Endothelial cell of umbilical vein (primary cell): ENCODE results near the gene FOXD4L3. TPM values are rescaled to one million over a fixed set of nuclear protein-coding genes. Genes with fewer than 3 reads are reported as not detected.
"Not testable (repeated sequence)": the region's sequence is repeated elsewhere in the genome, so short reads cannot be mapped to it uniquely, and the experiment has no call there.

Experiments used
- Bru-seq: library from RNA; stranded (reverse); fragments of 400-500 nt; gene quantifications from one replicate; lab custom pipeline; 2021; lab: Mats Ljungman, UMichigan
- BruChase-seq, 2 experiments: library from RNA; stranded (reverse); fragments of 400-500 nt; gene quantifications; one replicate each; lab custom pipeline; 2021; lab: Mats Ljungman, UMichigan
- BruUV-seq: library from RNA; stranded (reverse); fragments of 400-500 nt; replicated peaks from 2 replicates; lab custom pipeline; 2021; lab: Mats Ljungman, UMichigan
- CTCF ChIA-PET: fragments of 300-600, 350-600 bp; sonication (Branson Sonifier 250); formaldehyde crosslinking; loops from one replicate; lab custom pipeline; 2021; ENCODE audit warnings: antibody characterized with exemption, inconsistent platforms; lab: Charles Lee
- POLR2A ChIA-PET: fragments of 300-600, 350-600 bp; sonication (Branson Sonifier 250); formaldehyde crosslinking; loops from one replicate; lab custom pipeline; 2021; ENCODE audit warnings: antibody characterized with exemption, inconsistent platforms; lab: Charles Lee
- DNase-seq: peaks from one replicate; pipeline ENCODE4 v3.0.0-alpha.2; 2011; ENCODE audit warnings: low read depth, low spot score
- FAIRE-seq: peaks from 2 replicates; lab custom pipeline; 2011; peaks lifted over from hg19 to GRCh38; lab: Jason Lieb, UNC
- H2AFZ ChIP-seq: 2 replicates; pipeline ENCODE4 v1.6.0; 2012; ENCODE audit warnings: low read depth, low read length, control low read depth, inconsistent platforms
- H3K27ac ChIP-seq: 2 replicates; pipeline ENCODE4 v1.5.1; 2011; ENCODE audit warnings: low read depth, mild to moderate bottlenecking, control low read depth, low read length, moderate library complexity; ENCODE audit not compliant: insufficient read depth
- H3K27me3 ChIP-seq, 2 experiments: 2 replicates each; pipeline versions ENCODE4 v1.6.0 to v1.6.1; 2011; ENCODE audit warnings: low read length in 2 of 2, mixed read lengths in 1 of 2; ENCODE audit not compliant: control insufficient read depth in 2 of 2, insufficient read depth in 2 of 2
- H3K36me3 ChIP-seq, 2 experiments: 2 replicates in 1 of 2; 3 replicates in 1 of 2; pipeline ENCODE4 v1.5.1; 2011; ENCODE audit warnings: low read length in 2 of 2, mild to moderate bottlenecking in 1 of 2, moderate library complexity in 1 of 2; ENCODE audit not compliant: control insufficient read depth in 2 of 2, insufficient read depth in 2 of 2; ENCODE audit errors: extremely low read depth in 1 of 2
- H3K4me1 ChIP-seq: 3 replicates; pipeline ENCODE4 v1.5.1; 2011; ENCODE audit warnings: mild to moderate bottlenecking, low read length; ENCODE audit not compliant: control insufficient read depth, insufficient read depth; ENCODE audit errors: extremely low read depth
- H3K4me2 ChIP-seq: 2 replicates; pipeline ENCODE4 v1.6.1; 2011; ENCODE audit warnings: low read length, control low read depth, mixed read lengths; ENCODE audit not compliant: insufficient read depth
- H3K4me3 ChIP-seq, 3 experiments: fragments of 200-600 bp in 1 of 3; sonication (generic), shearing (Covaris generic) in 1 of 3; replicated peaks in 1 of 3; 2 replicates each; pipeline ENCODE4 v1.5.1; 2011 to 2016; ENCODE audit warnings: control low read depth in 3 of 3, low read length in 3 of 3, mild to moderate bottlenecking in 2 of 3, inconsistent platforms in 1 of 3, low read depth in 1 of 3, moderate library complexity in 1 of 3; ENCODE audit not compliant: insufficient read depth in 1 of 3
- H3K79me2 ChIP-seq: 2 replicates; pipeline ENCODE4 v1.6.0; 2012; ENCODE audit warnings: low read length, inconsistent platforms; ENCODE audit not compliant: control insufficient read depth, insufficient read depth
- H3K9ac ChIP-seq: replicated peaks from 2 replicates; pipeline ENCODE3; 2011; ENCODE audit warnings: low read length, control low read depth; ENCODE audit not compliant: insufficient read depth; ENCODE audit errors: extremely low read depth
- H3K9me1 ChIP-seq: replicated peaks from 3 replicates; pipeline ENCODE4 v1.6.0; 2011; ENCODE audit warnings: mild to moderate bottlenecking, low read length; ENCODE audit not compliant: control insufficient read depth, insufficient read depth; ENCODE audit errors: extremely low read depth
- H3K9me3 ChIP-seq: replicated peaks from 2 replicates; pipeline ENCODE4 v1.5.1; 2012; ENCODE audit warnings: low read length, inconsistent platforms; ENCODE audit not compliant: control insufficient read depth, insufficient read depth
- H4K20me1 ChIP-seq: replicated peaks from 2 replicates; pipeline ENCODE3; 2011; ENCODE audit warnings: mild to moderate bottlenecking, low read length; ENCODE audit not compliant: control insufficient read depth, insufficient read depth; ENCODE audit errors: extremely low read depth
- dilution Hi-C: fragments of 300-500 bp; cut with MboI; formaldehyde crosslinking; loops from one replicate; pipeline ENCODE4 v1.15.0; 2019; ENCODE audit warnings: low sequenced_read_pairs; ENCODE audit not compliant: extremely low pct_ligation_motif_present
- intact Hi-C: fragments of 100-400 bp; cut with micrococcal nuclease; formaldehyde crosslinking; loops from one replicate; pipeline ENCODE4 v1.10.0; 2022
- long read RNA-seq: library from polyadenylated mRNA; stranded (forward); transcript quantifications from one replicate; pipeline ENCODE4 v2.0.0, GENCODE V29; 2021
- polyA minus RNA-seq, 3 experiments: library from RNA; depleted of rRNA, polyadenylated mRNA; stranded (reverse); fragments of >200 nt; gene quantifications; 1 replicate in 1 of 3; 2 replicates in 2 of 3; pipeline ENCODE4 v1.2.3, GENCODE V29; 2011
- polyA plus RNA-seq, 4 experiments: library from polyadenylated mRNA; depleted of rRNA in 3 of 4; stranded (reverse) in 3 of 4; unstranded in 1 of 4; fragments of >200 nt; gene quantifications; 2 replicates each; pipeline versions ENCODE4 v1.2.1 to v1.2.3, GENCODE V29; 2011 to 2012; ENCODE audit warnings: missing spikeins in 1 of 4
- total RNA-seq: library from RNA; stranded (reverse); gene quantifications from 2 replicates; pipeline ENCODE4 v1.2.3, GENCODE V29; 2021

Gene FOXD4L3
- total RNA-seq: not detected in 2 replicates
- polyA plus RNA-seq: not detected in 2 replicates
- polyA plus RNA-seq (2011; cell fraction: cytosol; rRNA removed): not detected in 2 replicates
- not detected in 2 replicates for polyA plus RNA-seq (2011; cell fraction: nucleus; rRNA removed)
- polyA plus RNA-seq (2012): not detected in 2 replicates
- polyA minus RNA-seq: 0.22 TPM in 1 of 2 replicates, not detected in the other
- polyA minus RNA-seq (2011; cell fraction: cytosol; rRNA and poly(A)+ RNA removed): not detected
- 0.53 TPM in 1 of 2 replicates, not detected in the other for polyA minus RNA-seq (2011; cell fraction: nucleus; rRNA and poly(A)+ RNA removed)
- Bru-seq, nascent RNA: percentile 27 among the genes with signal in this experiment
- percentile 17 among the genes with signal in this experiment for BruChase-seq, experiment 1, labeled RNA remaining after a 6-hour chase
- percentile 31 among the genes with signal in this experiment for BruChase-seq, experiment 2, labeled RNA remaining after a 2-hour chase
- long read RNA-seq: 0 reads

DNA sequence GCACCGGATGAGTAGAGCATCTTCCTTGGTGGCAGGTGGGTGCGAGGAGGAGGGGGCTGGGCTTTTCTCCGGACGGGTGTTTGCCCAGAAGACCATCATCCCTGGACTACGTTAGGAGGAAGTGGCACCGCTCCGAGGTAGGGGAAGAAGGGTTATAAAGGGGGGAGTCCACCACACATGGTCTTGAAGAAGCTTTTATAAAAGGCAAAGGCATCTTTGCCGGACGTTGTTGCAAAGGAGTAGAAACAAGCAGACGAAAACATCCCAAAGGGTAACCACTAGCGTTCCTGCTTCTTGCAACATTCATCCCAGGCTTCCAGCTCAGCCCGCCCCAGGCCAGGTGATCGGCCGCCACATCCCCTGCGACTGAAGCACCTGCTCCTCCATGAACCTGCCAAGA is at the start of gene FOXD4L3:
Gene FOXD4L3, plus strand, starts transcription at position 301 of the 400 bp plus-strand sequence. Its CDS starts 85 bp downstream, at position 386.
- H2AFZ ChIP-seq, CTCF ChIA-PET, H3K9me3 ChIP-seq, H3K4me2 ChIP-seq, H3K4me3 ChIP-seq, H3K27me3 ChIP-seq, intact Hi-C loops, H3K4me1 ChIP-seq, POLR2A ChIA-PET, H3K79me2 ChIP-seq, DNase-seq, H3K36me3 ChIP-seq, H3K9ac ChIP-seq, H3K9me1 ChIP-seq, BruUV-seq, H4K20me1 ChIP-seq, H3K27ac ChIP-seq, dilution Hi-C loops, FAIRE-seq: not testable (repeated sequence)

DNA sequence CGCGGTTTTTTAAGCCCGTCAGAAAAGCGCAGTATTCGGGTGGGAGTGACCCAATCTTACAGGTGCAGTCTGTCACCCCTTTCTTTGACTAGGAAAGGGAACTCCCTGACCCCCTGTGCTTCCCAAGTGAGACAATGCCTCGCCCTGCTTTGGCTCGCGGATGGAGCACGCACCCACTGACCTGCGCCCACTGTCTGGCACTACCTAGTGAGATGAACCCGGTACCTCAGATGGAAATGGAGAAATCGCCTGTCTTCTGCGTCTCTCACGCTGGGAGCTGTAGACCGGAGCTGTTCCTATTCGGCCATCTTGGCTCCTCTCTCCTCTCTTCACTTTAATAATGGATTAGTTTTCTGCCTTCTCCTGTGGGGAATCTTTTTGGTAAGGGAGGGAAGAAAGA is 21.6 kb upstream of the FOXD4L3 start:
- POLR2A ChIA-PET, H3K36me3 ChIP-seq, H3K9ac ChIP-seq, H3K4me2 ChIP-seq, H3K4me3 ChIP-seq, DNase-seq, dilution Hi-C loops, H2AFZ ChIP-seq, BruUV-seq, H3K4me1 ChIP-seq, H3K9me1 ChIP-seq, FAIRE-seq, H4K20me1 ChIP-seq, H3K27ac ChIP-seq, H3K79me2 ChIP-seq, intact Hi-C loops, H3K9me3 ChIP-seq, H3K27me3 ChIP-seq, CTCF ChIA-PET: not testable (repeated sequence)

DNA sequence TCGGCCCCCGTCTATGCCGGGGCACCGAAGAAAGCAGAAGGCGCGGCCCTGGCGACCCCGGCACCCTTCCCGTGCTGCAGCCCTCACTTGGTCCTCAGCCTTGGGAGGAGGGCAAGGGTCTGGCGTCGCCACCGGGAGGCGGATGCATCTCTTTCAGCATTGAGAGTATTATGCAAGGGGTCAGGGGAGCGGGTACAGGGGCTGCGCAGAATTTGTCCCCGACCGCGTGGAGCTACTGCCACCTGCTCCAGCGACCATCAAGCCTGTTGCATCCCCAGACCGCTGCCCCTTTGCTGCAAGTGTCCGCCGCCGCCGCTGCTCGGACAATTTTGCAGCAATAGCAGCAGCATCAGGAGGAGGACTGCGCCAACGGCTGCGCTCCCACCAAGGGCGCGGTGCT is 1.1 kb downstream of the FOXD4L3 start:
- dilution Hi-C loops, intact Hi-C loops, POLR2A ChIA-PET: not testable (repeated sequence)

DNA sequence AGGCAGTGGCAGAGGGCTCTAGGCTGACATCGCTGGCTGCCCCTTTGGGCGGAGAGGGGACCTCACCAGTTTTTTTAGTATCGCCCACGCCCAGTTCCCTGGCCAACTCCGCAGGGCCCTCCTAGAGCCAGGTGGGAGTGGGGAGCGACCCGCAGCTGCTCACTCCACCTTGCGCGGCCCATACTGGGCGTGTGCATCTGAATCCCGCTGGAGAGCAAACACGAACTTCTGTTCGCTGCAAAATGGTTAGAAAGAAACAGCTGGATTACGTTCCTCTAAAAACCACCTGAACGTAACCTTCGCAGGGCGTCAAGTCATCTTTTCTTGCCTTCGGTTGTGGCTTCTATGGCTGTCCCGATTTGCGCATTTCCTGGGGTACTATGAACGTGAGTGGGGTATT is 1.5 kb downstream of the FOXD4L3 start:
- H2AFZ ChIP-seq, H4K20me1 ChIP-seq, H3K36me3 ChIP-seq, H3K9me1 ChIP-seq, H3K27me3 ChIP-seq, H3K79me2 ChIP-seq, FAIRE-seq, BruUV-seq, CTCF ChIA-PET, DNase-seq, H3K4me3 ChIP-seq, intact Hi-C loops, H3K9me3 ChIP-seq, H3K4me2 ChIP-seq, H3K27ac ChIP-seq, H3K9ac ChIP-seq, H3K4me1 ChIP-seq, dilution Hi-C loops, POLR2A ChIA-PET: not testable (repeated sequence)

More for the DNA sequence above, 1.1 kb downstream of the FOXD4L3 start:
- H3K27me3 ChIP-seq, H3K4me2 ChIP-seq, H3K79me2 ChIP-seq, H4K20me1 ChIP-seq, FAIRE-seq, CTCF ChIA-PET, H3K4me1 ChIP-seq, H3K9me1 ChIP-seq, BruUV-seq, H3K4me3 ChIP-seq, H3K9me3 ChIP-seq, H3K9ac ChIP-seq, H3K36me3 ChIP-seq, H3K27ac ChIP-seq, DNase-seq, H2AFZ ChIP-seq: not testable (repeated sequence)
